Naive B cell (primary cell): Measurements from ENCODE around the gene MEF2D. TPM values are rescaled to one million over a fixed set of nuclear protein-coding genes. Genes with fewer than 3 reads are reported as not detected.
A peak's percentile ranks its signal among the peaks of the same experiment; 100 is the strongest.

ENCODE experiments used
- ATAC-seq, 2 donors: fragments of 150-1000 bp; cut with Tn5 transposase; 2 replicates each; pipeline ENCODE4 v1.10.0; 2021; ENCODE audit warnings: low read depth in 2 of 2, mild to moderate bottlenecking in 2 of 2, moderate library complexity in 2 of 2
- DNase-seq: peaks from one replicate; pipeline ENCODE4 v3.0.0; 2022
- H3K27ac Mint-ChIP-seq, 6 donors: one replicate each; pipeline ENCODE4 v1.8.0; 2020 to 2022; ENCODE audit warnings: mild to moderate bottlenecking in 6 of 6, mixed read lengths in 6 of 6, moderate library complexity in 5 of 6, inconsistent platforms in 2 of 6
- H3K27me3 Mint-ChIP-seq, 3 donors: one replicate each; pipeline ENCODE4 v1.8.0; 2021 to 2022; ENCODE audit warnings: mixed read lengths in 3 of 3, mild to moderate bottlenecking in 1 of 3
- H3K36me3 Mint-ChIP-seq, 2 donors: one replicate each; pipeline ENCODE4 v1.8.0; 2020 to 2022; ENCODE audit warnings: mixed read lengths in 2 of 2, inconsistent platforms in 1 of 2, mild to moderate bottlenecking in 1 of 2
- H3K4me1 Mint-ChIP-seq, 3 donors: one replicate each; pipeline ENCODE4 v1.8.0; 2020 to 2022; ENCODE audit warnings: mixed read lengths in 3 of 3, inconsistent platforms in 1 of 3, mild to moderate bottlenecking in 1 of 3, moderate library complexity in 1 of 3
- H3K4me3 Mint-ChIP-seq, 8 donors: one replicate each; pipeline ENCODE4 v1.8.0; 2020 to 2022; ENCODE audit warnings: mild to moderate bottlenecking in 8 of 8, mixed read lengths in 8 of 8, moderate library complexity in 8 of 8, inconsistent platforms in 2 of 8
- H3K9me3 Mint-ChIP-seq, 7 donors: one replicate each; pipeline ENCODE4 v1.8.0; 2020 to 2022; ENCODE audit warnings: mixed read lengths in 7 of 7, mild to moderate bottlenecking in 5 of 7, inconsistent platforms in 2 of 7, moderate library complexity in 1 of 7
- polyA plus RNA-seq, 6 donors: library from polyadenylated mRNA; unstranded; fragments of 300-500 nt; fragmentation: Illumina TruSeq; gene quantifications; one replicate each; pipeline ENCODE4 v1.2.3, GENCODE V29; 2021; ENCODE audit warnings: low read depth in 6 of 6

MEF2D gene
- polyA plus RNA-seq, 6 donors from 2014 or later = 6.9 to 15.8 (median 9.1) TPM

DNA sequence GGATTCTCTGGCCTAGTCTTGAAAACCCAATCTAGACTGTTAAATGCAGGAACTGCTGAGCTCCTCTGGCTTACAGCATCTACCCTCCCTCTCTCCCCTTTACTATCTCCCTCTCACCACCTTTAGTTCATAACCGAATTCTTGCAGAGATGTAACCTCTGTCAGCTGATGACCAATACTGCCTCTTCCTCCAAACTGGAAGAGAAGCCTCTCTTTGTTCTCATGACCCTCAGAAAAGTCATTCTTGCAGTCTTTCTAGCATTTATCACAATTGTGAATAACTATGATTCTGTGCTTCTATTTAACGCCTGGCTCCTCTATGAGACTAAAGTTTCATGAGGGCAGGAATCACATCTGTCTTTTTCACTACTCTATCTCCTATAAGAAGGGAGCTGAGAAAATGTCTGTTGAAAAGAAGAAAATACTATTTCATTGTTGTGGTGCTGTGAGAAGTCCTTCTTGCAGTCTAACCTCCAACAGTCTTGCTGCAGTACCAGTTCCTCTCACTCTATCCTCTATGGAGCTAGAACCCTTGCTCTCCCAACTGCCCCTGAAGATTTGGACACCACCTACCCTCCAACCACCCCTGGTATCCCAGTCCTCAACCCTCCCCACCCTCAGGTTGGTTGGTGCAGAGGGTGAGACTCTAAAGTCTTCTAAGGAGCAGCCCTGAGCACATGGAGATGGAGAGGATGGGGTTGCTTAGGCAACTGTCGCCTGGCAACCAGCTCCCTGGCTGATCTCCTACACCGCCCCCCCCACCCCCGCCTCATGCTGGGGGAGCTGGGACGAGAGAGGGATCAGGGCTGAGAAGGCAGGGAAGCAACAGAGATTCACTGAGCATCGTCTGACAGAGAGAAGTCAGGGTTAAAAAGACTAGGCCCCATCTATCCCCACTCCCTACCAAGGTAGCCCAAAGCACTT is 13.9 kb downstream of the MEF2D start:
- DNase-seq (no peak), ATAC-seq (no peak)
- Mint-ChIP-seq H3K27ac (peak overlapping the region; percentile 78 to 99 (median 94)), H3K4me1 (peaks cover 67 to 94% (median 88%) of the 10 kb centered on the region in 3 donors), H3K4me3 (peak overlapping the region in 3 of 8 donors; percentile 44 to 63 (median 52)), H3K9me3 (no peaks in the 10 kb centered on the region), H3K27me3 (no peaks in the 10 kb centered on the region), H3K36me3 (peaks cover 4 to 9% of the 10 kb centered on the region in 2 donors)

DNA sequence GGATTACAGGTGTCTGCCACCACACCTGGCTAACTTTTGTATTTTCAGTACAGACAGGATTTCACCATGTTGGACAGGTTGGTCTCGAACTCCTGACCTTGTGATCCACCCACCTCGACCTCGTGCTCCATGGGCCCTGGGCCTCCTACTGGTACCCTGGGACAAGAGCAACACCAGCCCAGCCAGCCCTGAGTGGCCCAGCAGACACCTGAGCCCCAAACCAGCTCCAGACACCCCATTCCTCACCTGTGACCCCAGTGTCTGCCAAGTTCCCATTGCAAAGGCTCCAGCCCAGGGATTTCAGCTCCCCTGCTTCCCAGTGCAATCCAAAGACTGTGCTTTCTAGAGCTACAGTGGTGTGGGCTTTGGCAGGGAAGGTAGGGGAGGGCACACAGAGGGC is 14.6 kb downstream of the MEF2D start:
- peaks cover 10 to 16% of the 10 kb centered on the region in 2 donors for H3K36me3 Mint-ChIP-seq
- no peak overlapping the region for H3K4me3 Mint-ChIP-seq

DNA sequence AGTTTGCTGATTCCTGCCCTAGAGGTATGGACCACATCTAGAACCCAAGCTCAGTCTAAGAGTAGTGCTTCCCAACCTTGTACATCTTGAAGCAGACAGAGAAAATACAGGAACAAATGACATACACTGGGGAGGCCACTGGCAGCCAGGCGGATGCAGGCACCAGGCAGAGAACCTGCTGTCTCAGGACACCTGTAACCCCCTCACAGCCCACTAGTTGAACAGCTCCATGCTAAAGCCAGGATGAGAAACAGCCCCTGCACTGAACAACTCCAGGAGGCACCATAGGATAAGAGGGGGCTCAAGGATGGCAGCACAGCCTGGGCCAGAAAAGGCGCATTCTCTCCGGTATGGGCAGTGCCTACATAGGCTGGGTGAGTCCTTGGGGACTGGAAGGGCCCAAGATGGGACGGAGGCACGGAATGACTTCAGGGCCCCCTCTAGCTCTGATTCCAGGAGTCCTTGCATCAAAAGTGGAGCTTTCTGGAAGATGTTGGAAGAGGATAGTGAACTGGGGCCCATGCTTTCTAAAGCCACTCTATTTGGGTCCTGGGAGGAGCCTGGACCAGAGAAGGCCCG is 16.0 kb downstream of the MEF2D start:
- no peaks in the 10 kb centered on the region for H3K27me3 Mint-ChIP-seq

More for the DNA sequence above, 14.6 kb downstream of the MEF2D start:
- H3K27me3 Mint-ChIP-seq = no peaks in the 10 kb centered on the region
- no peaks in the 10 kb centered on the region for H3K9me3 Mint-ChIP-seq
- peak overlapping the region in 4 of 6 donors; percentile 42 to 99 (median 69) for H3K27ac Mint-ChIP-seq
- peaks cover 68 to 94% (median 88%) of the 10 kb centered on the region in 3 donors for H3K4me1 Mint-ChIP-seq
- ATAC-seq (no peak), DNase-seq (no peak)

DNA sequence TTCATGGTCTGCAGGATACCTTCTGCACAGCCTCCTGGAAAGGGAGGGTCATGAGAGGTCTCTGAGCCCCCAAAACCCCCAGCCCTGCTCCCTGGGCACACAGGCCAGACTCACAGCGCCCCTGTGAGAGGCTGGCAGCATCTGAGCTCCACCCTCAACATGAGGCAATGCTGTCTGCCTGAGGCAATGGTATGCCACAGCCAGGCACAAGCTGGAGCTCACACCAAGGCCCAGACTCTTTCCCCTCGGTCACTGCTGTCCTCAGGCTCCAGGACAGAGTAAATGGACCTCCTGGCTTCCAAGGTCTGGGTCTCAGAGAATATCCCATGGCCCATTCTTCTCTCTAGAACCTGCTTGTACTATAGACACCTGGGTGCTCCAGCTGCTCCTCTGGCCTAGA is 17.2 kb downstream of the MEF2D start:
- H3K4me1 Mint-ChIP-seq = peaks cover 57 to 84% (median 73%) of the 10 kb centered on the region in 3 donors
- peaks cover 23 to 25% of the 10 kb centered on the region in 2 donors for H3K36me3 Mint-ChIP-seq
- H3K9me3 Mint-ChIP-seq = no peaks in the 10 kb centered on the region
- peak overlapping the region in 4 of 6 donors; percentile 50 to 99 (median 80) for H3K27ac Mint-ChIP-seq
- no peaks in the 10 kb centered on the region for H3K27me3 Mint-ChIP-seq
- peak overlapping the region in 3 of 8 donors; percentile 5 to 76 (median 20) for H3K4me3 Mint-ChIP-seq
- ATAC-seq (no peak), DNase-seq (no peak)

More for the DNA sequence above, 16.0 kb downstream of the MEF2D start:
- DNase-seq = no peak
- peaks cover 18 to 25% of the 10 kb centered on the region in 2 donors for H3K36me3 Mint-ChIP-seq
- ATAC-seq = no peak
- peak overlapping the region in 4 of 6 donors; percentile 42 to 99 (median 89) for H3K27ac Mint-ChIP-seq
- no peak overlapping the region for H3K4me3 Mint-ChIP-seq
- no peaks in the 10 kb centered on the region for H3K9me3 Mint-ChIP-seq
- H3K4me1 Mint-ChIP-seq = peaks cover 64 to 94% (median 85%) of the 10 kb centered on the region in 3 donors

DNA sequence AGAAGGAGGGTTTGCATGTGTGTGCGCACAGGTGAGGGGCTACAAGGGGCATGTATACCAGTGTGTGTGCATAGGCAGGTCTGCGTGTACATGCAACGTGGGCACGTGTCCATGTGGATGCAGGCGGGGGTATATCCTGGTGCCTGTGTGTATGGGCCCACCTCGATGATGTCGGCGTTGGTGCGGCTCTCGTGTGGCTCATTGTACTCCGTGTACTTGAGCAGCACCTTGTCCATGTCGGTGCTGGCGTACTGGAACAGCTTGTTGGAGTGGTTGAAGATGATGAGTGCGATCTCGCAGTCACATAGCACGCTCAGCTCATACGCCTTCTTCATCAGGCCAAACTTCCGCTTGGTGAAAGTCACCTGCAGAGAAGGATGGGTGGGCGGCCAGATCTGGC is 18.3 kb downstream of the MEF2D start:
- Mint-ChIP-seq H3K4me1 (peaks cover 46 to 73% (median 62%) of the 10 kb centered on the region in 3 donors), H3K36me3 (peaks cover 23 to 25% of the 10 kb centered on the region in 2 donors)
- no peak for ATAC-seq

DNA sequence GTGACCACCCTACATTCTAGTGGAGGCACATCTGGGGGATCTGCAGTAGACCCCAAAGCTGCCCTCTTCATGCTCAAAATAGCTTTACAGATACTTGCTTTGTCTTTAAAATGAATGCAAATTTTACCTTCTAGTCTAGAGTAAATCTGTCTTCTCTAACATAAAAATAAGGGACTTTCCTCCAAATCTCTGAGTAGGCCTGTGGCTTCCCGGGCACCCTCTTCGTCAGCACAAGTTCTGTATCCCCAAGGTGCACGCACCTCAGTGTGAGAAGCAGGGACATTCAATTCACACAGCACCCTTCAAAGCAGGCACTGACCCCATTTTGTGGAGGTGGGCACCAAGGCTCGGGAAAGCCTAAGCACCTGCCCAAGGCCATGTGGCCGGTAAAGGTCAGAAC is 19.0 kb downstream of the MEF2D start:
- H3K4me1 Mint-ChIP-seq = peaks cover 39 to 66% (median 54%) of the 10 kb centered on the region in 3 donors
- H3K36me3 Mint-ChIP-seq = peaks cover 23 to 30% of the 10 kb centered on the region in 2 donors
- H3K4me3 Mint-ChIP-seq = peak overlapping the region in 5 of 8 donors; percentile 23 to 68 (median 30)

More for the DNA sequence above, 18.3 kb downstream of the MEF2D start:
- Mint-ChIP-seq H3K4me3 (peak overlapping the region in 1 of 8 donors; percentile 25), H3K27ac (peak overlapping the region in 5 of 6 donors; percentile 76 to 99 (median 92)), H3K9me3 (no peaks in the 10 kb centered on the region), H3K27me3 (no peaks in the 10 kb centered on the region)
- DNase-seq = no peak

DNA sequence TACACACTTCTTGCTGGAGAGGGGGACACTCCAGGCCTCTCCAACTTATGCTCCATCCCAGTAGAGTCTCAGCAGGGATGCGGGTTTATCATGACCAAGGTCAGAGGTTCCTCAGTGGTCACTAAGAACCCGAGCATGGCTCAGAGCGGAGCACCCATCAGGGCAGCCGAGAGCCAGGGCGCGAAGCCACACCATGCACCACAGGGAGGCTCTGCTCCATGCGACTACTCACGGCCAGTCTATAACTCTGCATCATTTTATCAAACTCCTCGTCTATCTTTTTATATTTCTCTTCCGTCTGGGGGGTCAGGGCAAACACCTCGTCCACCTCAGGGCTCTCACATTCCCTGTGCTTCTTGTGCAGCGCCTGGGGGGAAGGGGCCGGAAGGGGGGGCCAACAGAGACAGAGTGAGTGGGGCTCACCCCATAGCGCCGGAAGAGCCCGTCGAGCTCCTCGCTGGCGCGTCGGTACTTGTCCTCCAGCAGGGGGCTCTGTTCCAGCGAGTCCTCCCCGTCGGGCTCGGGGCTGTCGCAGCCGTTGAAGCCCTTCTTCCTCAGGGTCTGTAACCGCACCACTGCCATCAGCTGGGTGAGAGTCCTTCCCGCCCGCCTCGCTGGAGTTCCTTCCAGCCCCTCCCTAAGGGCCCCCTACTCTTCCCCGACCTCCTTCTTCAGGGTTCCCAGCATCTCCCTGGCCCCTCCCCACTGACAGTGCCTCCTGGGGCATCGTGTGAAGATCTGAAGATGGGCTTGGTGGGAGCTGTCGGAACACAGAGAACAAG is 20.0 kb downstream of the MEF2D start:
- Mint-ChIP-seq H3K4me1 (peaks cover 33 to 62% (median 48%) of the 10 kb centered on the region in 3 donors), H3K27me3 (no peaks in the 10 kb centered on the region), H3K4me3 (peak overlapping the region in 6 of 8 donors; percentile 1 to 72 (median 56)), H3K36me3 (peaks cover 23 to 35% of the 10 kb centered on the region in 2 donors), H3K27ac (peak overlapping the region; percentile 93 to 99 (median 97)), H3K9me3 (no peaks in the 10 kb centered on the region)
- peak; percentile 78 for DNase-seq
- ATAC-seq = peak; percentile 88

More for the DNA sequence above, 19.0 kb downstream of the MEF2D start:
- peak overlapping the region in 5 of 6 donors; percentile 87 to 99 (median 97) for H3K27ac Mint-ChIP-seq
- ATAC-seq = peak; percentile 33 to 54
- no peaks in the 10 kb centered on the region for H3K9me3 Mint-ChIP-seq
- H3K27me3 Mint-ChIP-seq = no peaks in the 10 kb centered on the region
- DNase-seq = no peak

DNA sequence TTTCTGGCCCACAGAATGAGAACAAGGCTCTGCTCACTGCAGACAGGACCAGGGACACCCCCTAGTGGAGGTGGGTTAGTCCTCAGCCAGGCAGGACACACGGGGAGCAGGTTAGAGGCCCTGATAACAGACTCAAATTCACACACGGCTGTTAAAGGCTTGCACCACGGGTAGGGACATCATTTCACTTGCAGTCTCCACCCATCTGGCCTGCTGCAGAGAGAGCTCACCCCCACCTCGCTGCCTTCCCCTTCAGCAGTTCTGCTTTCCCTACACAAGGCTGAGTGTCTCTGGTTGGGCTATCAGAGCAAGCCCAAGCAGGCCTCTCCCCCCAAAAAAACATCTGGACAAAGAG is 20.6 kb downstream of the MEF2D start:
- Mint-ChIP-seq H3K36me3 (peaks cover 23 to 35% of the 10 kb centered on the region in 2 donors), H3K4me1 (peaks cover 33 to 56% (median 44%) of the 10 kb centered on the region in 3 donors), H3K27me3 (no peaks in the 10 kb centered on the region), H3K27ac (peak overlapping the region in 5 of 6 donors; percentile 92 to 99 (median 97)), H3K9me3 (no peaks in the 10 kb centered on the region), H3K4me3 (peak overlapping the region in 2 of 8 donors; percentile 30 to 72)
- ATAC-seq (peak in 1 of 2 donors; percentile 3), DNase-seq (no peak)

DNA sequence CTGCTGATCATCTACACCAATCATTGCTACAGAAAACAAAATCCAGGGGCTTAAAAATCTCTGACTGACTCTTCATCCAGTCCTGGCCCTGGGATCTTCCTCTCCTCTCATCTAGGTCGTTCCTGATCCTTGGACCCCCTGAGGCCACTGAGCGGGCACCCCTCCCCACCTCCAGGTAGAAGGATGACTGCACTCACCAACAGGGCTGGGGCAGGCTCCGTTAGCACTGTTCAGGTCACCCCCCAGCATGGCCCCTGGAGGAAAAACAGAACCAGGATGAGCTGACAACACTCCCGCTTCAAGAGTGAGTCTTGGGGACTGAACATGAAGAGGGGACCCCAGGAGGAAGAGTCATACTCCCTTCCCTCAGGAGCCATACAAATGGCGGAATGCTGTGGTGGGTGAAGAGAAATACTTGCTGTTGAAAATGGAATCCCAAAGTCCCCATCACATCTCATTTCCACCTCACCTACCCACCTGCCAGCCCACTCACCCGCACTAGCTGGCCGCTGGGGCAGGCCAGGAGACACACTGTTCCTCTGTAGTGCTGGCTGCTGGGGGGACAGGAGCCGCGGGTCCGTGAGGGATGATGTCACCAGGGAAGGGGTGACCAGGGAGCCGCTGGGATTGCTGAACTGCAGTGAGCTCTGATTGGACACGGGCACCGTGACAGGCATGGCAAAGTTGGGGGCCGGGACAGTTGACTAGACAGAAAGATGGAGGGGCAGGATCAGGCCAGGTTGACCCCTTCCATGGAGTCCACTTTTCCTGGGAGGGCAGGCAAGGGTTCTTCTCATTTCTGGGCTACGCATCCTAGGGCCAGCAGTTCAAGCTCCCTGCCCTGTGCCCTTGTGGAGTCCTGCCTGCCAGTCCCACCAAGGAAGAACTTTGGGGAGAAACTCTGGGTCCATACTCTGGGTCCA is 21.2 kb downstream of the MEF2D start:
- no peak overlapping the region for H3K4me3 Mint-ChIP-seq
- H3K36me3 Mint-ChIP-seq = peaks cover 23 to 35% of the 10 kb centered on the region in 2 donors

DNA sequence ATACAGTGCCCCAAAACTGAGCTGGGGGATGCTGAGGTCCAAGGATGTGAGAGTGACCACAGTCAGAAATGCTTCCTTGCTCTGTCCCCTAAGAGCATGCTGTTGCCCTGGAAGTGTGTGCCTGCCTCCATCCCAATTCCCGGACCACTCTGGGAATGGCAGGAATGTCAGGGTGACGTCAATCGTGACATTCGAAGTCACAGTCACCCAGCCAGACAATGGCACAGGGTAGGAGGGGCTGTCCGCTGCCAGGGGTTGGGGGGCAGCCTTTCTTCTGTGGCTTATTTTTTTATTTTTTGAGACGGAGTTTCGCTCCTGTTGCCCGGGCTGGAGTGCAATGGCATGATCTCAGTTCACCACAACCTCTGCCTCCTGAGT is 22.3 kb downstream of the MEF2D start:
- DNase-seq = no peak
- peaks cover 23 to 45% of the 10 kb centered on the region in 2 donors for H3K36me3 Mint-ChIP-seq
- no peak overlapping the region for H3K4me3 Mint-ChIP-seq
- H3K4me1 Mint-ChIP-seq = peaks cover 32 to 45% (median 33%) of the 10 kb centered on the region in 3 donors
- no peak for ATAC-seq
- peak overlapping the region in 3 of 6 donors; percentile 69 to 99 (median 78) for H3K27ac Mint-ChIP-seq
- no peaks in the 10 kb centered on the region for H3K27me3 Mint-ChIP-seq
- no peaks in the 10 kb centered on the region for H3K9me3 Mint-ChIP-seq

More for the DNA sequence above, 21.2 kb downstream of the MEF2D start:
- DNase-seq (no peak), ATAC-seq (no peak)
- Mint-ChIP-seq H3K27me3 (no peaks in the 10 kb centered on the region), H3K9me3 (no peaks in the 10 kb centered on the region), H3K27ac (peak overlapping the region in 4 of 6 donors; percentile 24 to 99 (median 78)), H3K4me1 (peaks cover 33 to 51% (median 37%) of the 10 kb centered on the region in 3 donors)

DNA sequence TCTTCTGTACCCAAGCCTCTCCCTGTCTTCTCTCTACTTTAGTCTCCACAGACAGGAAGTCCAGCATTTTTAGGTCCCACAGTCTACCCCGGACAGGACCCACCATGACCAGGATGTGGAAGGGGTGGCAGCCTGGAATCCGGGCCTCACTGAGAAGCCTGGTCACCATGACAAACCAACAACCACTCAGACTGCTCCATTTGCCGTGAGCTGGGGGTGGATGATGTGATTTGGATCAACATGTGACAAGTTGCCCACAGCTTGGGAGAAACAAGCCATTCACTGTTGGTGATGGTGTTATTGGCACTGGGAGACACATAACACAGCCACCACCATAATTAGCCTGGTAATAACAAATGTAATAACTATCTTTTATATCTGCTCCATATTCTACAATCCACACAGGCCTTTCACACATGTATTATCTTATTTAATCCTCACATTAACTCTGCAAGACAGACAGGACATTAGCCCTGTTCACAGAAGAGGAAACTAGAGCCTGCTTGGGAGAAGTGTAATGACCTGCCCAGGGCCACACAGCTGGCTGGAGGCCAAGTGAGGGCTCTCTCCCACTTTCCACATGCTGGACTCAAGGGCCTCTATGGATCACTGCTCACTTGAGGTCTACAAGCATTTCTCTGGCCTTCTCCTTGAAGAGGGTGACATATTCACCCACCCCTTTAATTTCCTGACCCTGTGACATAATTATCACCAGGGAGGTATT is 22.9 kb downstream of the MEF2D start:
- Mint-ChIP-seq H3K4me1 (peaks cover 26 to 41% (median 31%) of the 10 kb centered on the region in 3 donors), H3K9me3 (no peaks in the 10 kb centered on the region), H3K36me3 (peaks cover 23 to 45% of the 10 kb centered on the region in 2 donors), H3K27me3 (no peaks in the 10 kb centered on the region), H3K4me3 (peak overlapping the region in 1 of 8 donors; percentile 16), H3K27ac (peak overlapping the region in 4 of 6 donors; percentile 42 to 99 (median 80))
- DNase-seq (no peak), ATAC-seq (no peak)
